Measurements from ENCODE around the gene TBC1D22A. TPM values are rescaled to one million over a fixed set of nuclear protein-coding genes. Genes with fewer than 3 reads are reported as not detected.

Gene TBC1D22A
- total RNA-seq, 2 donors from 2014 or later = 15.8 to 17.4 TPM

- no peak for DNase-seq
- intact Hi-C loops (cut with DNase I) = no loop called here
- peak; percentile 20 to 63 for ATAC-seq
These were observed 269.9 kb downstream of the TBC1D22A start for GRCh38 chr22:47032091-47032943.

- no peak for DNase-seq
- ATAC-seq = peak; percentile 36 to 75
- intact Hi-C loops (cut with DNase I) = no loop called here
These were observed 270.7 kb downstream of the TBC1D22A start for GRCh38 chr22:47032956-47033647.

GRCh38 chr22:47033648-47034000, 271.2 kb downstream of the TBC1D22A start:
- DNase-seq (no peak), ATAC-seq (no peak)
- intact Hi-C loops (cut with DNase I) = no loop called here

GRCh38 chr22:47034076-47034808, 271.8 kb downstream of the TBC1D22A start:
- ATAC-seq (no peak), DNase-seq (peak; percentile 14)
- intact Hi-C loops (cut with DNase I) = no loop called here

- peak; percentile 2 for DNase-seq
- intact Hi-C loops (cut with DNase I) = no loop called here
- ATAC-seq = no peak
These were observed 272.5 kb downstream of the TBC1D22A start for GRCh38 chr22:47034905-47035419.

- intact Hi-C loops (cut with DNase I) = no loop called here
- no peak for ATAC-seq
- no peak for DNase-seq
These were observed 273.0 kb downstream of the TBC1D22A start for GRCh38 chr22:47035425-47035881.

GRCh38 chr22:47036352-47036751, 273.9 kb downstream of the TBC1D22A start:
- intact Hi-C loops (cut with DNase I) = no loop called here
- DNase-seq = no peak
- ATAC-seq = no peak

- ATAC-seq = no peak
- peak; percentile 7 for DNase-seq
- intact Hi-C loops (cut with DNase I) = no loop called here
These were observed 274.6 kb downstream of the TBC1D22A start for GRCh38 chr22:47036936-47037485.

GRCh38 chr22:47038206-47038835, 275.9 kb downstream of the TBC1D22A start:
- no peak for DNase-seq
- no peak for ATAC-seq
- intact Hi-C loops (cut with DNase I) = no loop called here

GRCh38 chr22:47039356-47039755, 276.9 kb downstream of the TBC1D22A start:
- no peak for DNase-seq
- intact Hi-C loops (cut with DNase I) = no loop called here
- ATAC-seq = no peak

GRCh38 chr22:47040486-47041270, 278.2 kb downstream of the TBC1D22A start:
- DNase-seq (peak; percentile 3), ATAC-seq (no peak)
- intact Hi-C loops (cut with DNase I) = no loop called here

- intact Hi-C loops (cut with DNase I) = no loop called here
- ATAC-seq (no peak), DNase-seq (peak; percentile 18)
These were observed 279.0 kb downstream of the TBC1D22A start for GRCh38 chr22:47041271-47042115.

- no peak for DNase-seq
- intact Hi-C loops (cut with DNase I) = no loop called here
- ATAC-seq = no peak
These were observed 279.8 kb downstream of the TBC1D22A start for GRCh38 chr22:47042116-47042825.

- intact Hi-C loops (cut with DNase I) = no loop called here
- no peak for ATAC-seq
- DNase-seq = no peak
These were observed 280.5 kb downstream of the TBC1D22A start for GRCh38 chr22:47042861-47043496.

GRCh38 chr22:47043835-47044721, 281.6 kb downstream of the TBC1D22A start:
- ATAC-seq (peak; percentile 21 to 29), DNase-seq (no peak)
- intact Hi-C loops (cut with DNase I) = no loop called here

All from left cardiac atrium (tissue), 4 donors.